Cerebellar nuclear complex (tissue), 1 donor: ENCODE measurements around the gene SEC61A1.

Experiments
- DNase-seq, 2 experiments: peaks; one replicate each; lab custom pipeline; 2025; lab: John Stamatoyannopoulos, UW

SEC61A1 gene

DNA sequence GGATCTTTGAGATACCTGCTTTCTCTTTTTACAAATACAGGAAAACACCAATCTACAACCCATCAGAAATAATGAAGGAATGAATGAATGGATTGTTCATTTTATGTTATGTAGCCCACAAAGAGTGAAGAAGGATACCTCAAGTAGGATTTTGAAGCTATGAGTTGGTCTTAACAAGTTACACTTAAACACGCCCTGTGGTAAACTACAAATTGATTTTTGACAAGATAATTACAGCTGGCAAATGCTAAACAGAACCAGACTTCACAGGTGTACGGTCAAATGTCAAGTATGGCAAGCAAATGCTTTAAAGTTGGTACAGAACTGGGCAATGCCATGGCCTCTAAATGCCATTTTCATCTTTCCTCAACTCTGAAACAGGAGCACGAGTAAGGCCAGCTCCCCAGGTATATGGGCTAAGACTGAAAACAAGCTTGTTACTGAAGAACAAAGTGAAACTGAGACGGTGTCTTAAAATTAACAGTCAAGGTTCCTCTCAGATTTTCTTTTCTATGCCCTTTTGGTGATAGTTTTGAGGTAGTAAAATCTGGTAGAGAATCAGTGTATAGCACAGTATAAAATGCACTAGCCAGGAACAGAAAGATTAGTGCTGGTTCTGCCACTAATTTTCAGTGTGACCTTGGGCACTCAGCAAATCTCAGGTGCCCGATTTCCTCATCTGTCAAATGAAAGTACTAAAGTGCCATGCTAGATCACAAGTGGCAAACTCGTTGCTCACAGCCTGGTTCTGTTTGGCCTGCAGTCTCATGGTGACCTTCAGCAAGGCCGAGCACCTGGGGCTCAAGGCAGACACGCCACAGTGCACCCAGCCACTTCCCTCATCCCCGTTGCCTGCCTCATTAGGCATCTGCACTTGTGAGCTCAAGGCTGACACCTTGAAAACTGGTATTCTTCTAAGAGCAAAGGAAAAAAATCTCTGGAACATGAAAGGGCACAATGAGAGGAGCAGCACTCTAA, 61.9 kb downstream of the SEC61A1 start:
- no peak for DNase-seq
